ENCODE results near the gene UBN2. TPM values are rescaled to one million over a fixed set of nuclear protein-coding genes. Genes with fewer than 3 reads are reported as not detected.

Gene UBN2
- total and polyA plus RNA-seq, 2 of the 13 experiments (the other 11 are each of a cell fraction or from before 2014, with no cell fraction given) = 5.6 to 5.7 TPM

- FAIRE-seq (no peak), DNase-seq (ENCODE audit: low spot score) (no peak), ATAC-seq (no peak)
- Histone ChIP-seq H3K27me3 (ENCODE audit: control insufficient read depth in 1 of 2, insufficient read depth in 2 of 2, low read length in 2 of 2) (no peaks in the 10 kb centered on the region), H3K4me1 (ENCODE audit: insufficient read depth, low read length) (peaks cover 42% of the 10 kb centered on the region), H3K36me3 (replicated peaks in 1 of 2; ENCODE audit: control insufficient read depth in 1 of 2, insufficient read depth in 2 of 2, low read length in 2 of 2) (peaks cover 0 to 5% of the 10 kb centered on the region in 2 experiments; a peak in 2 of 5 replicates), H3K4me3 (replicated peaks in 1 of 3; ENCODE audit: insufficient read depth in 1 of 3, low read depth in 2 of 3, low read length in 3 of 3) (no peak overlapping the region), H4K20me1 (ENCODE audit: insufficient read depth, low read length) (no peaks in the 10 kb centered on the region), H3K79me2 (ENCODE audit: insufficient read depth, low read length) (no peaks in the 10 kb centered on the region), H3K9ac (ENCODE audit: insufficient read depth, low read depth, low read length) (no peak overlapping the region), H2AFZ (ENCODE audit: low read length) (no peak overlapping the region), H3K9me3 (ENCODE audit: low read length) (no peaks in the 10 kb centered on the region), H3K4me2 (ENCODE audit: low read depth, low read length) (no peak overlapping the region), H3K27ac (ENCODE audit: extremely low read length, insufficient read depth, low read length) (no peak overlapping the region)
- ChIA-PET POLR2A (no interaction called here), CTCF (ENCODE audit: low intra/inter-chr PET ratio, low total read pairs) (no interaction called here)
- intact Hi-C loops (cut with micrococcal nuclease; ENCODE audit: unreplicated experiment) = no loop called here
- no peak for TF ChIP-seq ZSCAN12 (CRISPR knock-in tag; IDR thresholded peaks at IDR 0.05)
- TF ChIP-seq TSC22D2 (CRISPR knock-in tag; IDR thresholded peaks at IDR 0.05; ENCODE audit: borderline replicate concordance) = no peak
- no peak for TF ChIP-seq MBNL3 (CRISPR knock-in tag; conservative IDR thresholded peaks at IDR 0.05)
- no peak for TF ChIP-seq ZNF30 (CRISPR knock-in tag; IDR thresholded peaks at IDR 0.05)
- TF ChIP-seq ZNF83 (CRISPR knock-in tag; IDR thresholded peaks at IDR 0.05; ENCODE audit: borderline replicate concordance) = no peak
- no peak for TF ChIP-seq KLF16 (CRISPR knock-in tag; IDR thresholded peaks at IDR 0.05)
- no peak for TF ChIP-seq HNF1A (IDR thresholded peaks at IDR 0.05; ENCODE audit: low read depth)
- no peak for TF ChIP-seq HNF1A (CRISPR knock-in tag; IDR thresholded peaks at IDR 0.05; ENCODE audit: borderline replicate concordance)
- TF ChIP-seq ZNF451 (CRISPR knock-in tag; IDR thresholded peaks at IDR 0.05) = no peak
- no peak for TF ChIP-seq CBFB (CRISPR knock-in tag; IDR thresholded peaks at IDR 0.05)
- TF ChIP-seq ZNF12 (CRISPR knock-in tag; IDR thresholded peaks at IDR 0.05) = no peak
- TF ChIP-seq ZFYVE20 (CRISPR knock-in tag; IDR thresholded peaks at IDR 0.05; ENCODE audit: borderline replicate concordance, low read depth) = no peak
- 92% methylated on average over 7 of the region's 7 CpGs for WGBS (ENCODE audit: low lambda C conversion rate)
- no TSS peak for BruUV-seq (replicated peaks)
- in situ Hi-C loops (cut with HindIII; ENCODE audit: extremely low pct_ligation_motif_present, low pct_unique_long_range_greater_than_20kb) = no loop called here
Observed at GRCh38 chr7:139292821-139293220, 61.8 kb downstream of the UBN2 start.
